Cardiac muscle cell (in vitro differentiated cells and primary cell): ENCODE data around the gene CCDC85C. TPM values are rescaled to one million over a fixed set of nuclear protein-coding genes. Genes with fewer than 3 reads are reported as not detected.

Experiments
- DNase-seq, 2 donors: peaks; one replicate each; pipeline versions ENCODE4 v3.0.0 to v3.0.0-alpha.2; 2010 to 2017; ENCODE audit warnings: low read depth in 1 of 2, low spot score in 1 of 2
- H3K27ac ChIP-seq: fragments of 200-600 bp; sonication (generic); 2 replicates; pipeline ENCODE4 v1.5.1; 2016
- H3K27me3 ChIP-seq: fragments of 200-600 bp; sonication (generic); 2 replicates; pipeline ENCODE4 v1.6.0; 2016; ENCODE audit warnings: control low read depth
- H3K36me3 ChIP-seq: fragments of 200-600 bp; sonication (generic); 2 replicates; pipeline ENCODE4 v1.5.1; 2016; ENCODE audit warnings: control low read depth
- H3K4me1 ChIP-seq: fragments of 200-600 bp; sonication (generic); 2 replicates; pipeline ENCODE4 v1.8.1; 2017; ENCODE audit warnings: low read depth, mild to moderate bottlenecking, mixed run types
- H3K4me3 ChIP-seq: fragments of 200-600 bp; sonication (generic); 2 replicates; pipeline ENCODE4 v1.5.1; 2016; ENCODE audit warnings: mild to moderate bottlenecking
- H3K9me3 ChIP-seq: fragments of 200-600 bp; sonication (generic); 2 replicates; pipeline ENCODE4 v1.5.1; 2017; ENCODE audit warnings: low read depth, mild to moderate bottlenecking, control low read depth
- polyA plus RNA-seq: library from polyadenylated mRNA; unstranded; fragments of >200 nt; fragmentation: Nextera tagmentation; extraction: Ambion mirVana; gene quantifications from 2 replicates; pipeline ENCODE4 v1.2.1, GENCODE V29; 2016
- total RNA-seq: library from RNA; depleted of rRNA; stranded (reverse); fragments of >200 nt; gene quantifications from 2 replicates; pipeline ENCODE4 v1.2.3, GENCODE V29; 2016
- TF ChIP-seq, protein P1 (sequence below): IDR thresholded peaks from 2 replicates; pipeline ENCODE4 v1.5.1; 2012; ENCODE audit warnings: low read depth, mild to moderate bottlenecking, low read length

Gene CCDC85C
- total and polyA plus RNA-seq, 2 experiments from 2014 or later: 39.6 to 45.7 TPM

DNA sequence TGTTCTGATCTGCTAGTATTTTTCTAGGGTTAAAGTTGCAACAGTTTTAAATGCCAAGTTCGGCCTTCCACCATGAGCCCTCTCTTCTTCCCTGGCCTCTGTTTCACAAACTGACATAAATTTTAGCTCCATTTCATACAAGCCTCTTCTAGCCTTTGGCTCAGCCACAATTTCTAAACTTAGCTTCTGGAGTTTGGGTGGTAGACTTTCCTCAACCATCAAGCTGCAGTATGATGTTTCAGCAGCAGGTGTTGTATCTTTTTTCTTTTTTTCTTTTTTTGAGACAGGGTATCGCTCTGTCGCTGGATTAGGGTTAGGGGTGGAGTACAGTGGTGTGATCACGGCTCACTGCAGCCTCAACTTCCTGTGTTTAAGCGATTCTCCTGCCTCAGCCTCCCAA, 152.8 kb downstream of the CCDC85C start:
- H3K9me3 ChIP-seq: no peaks in the 10 kb centered on the region
- no peak overlapping the region for H3K4me3 ChIP-seq
- no peak for DNase-seq
- peaks cover 22% of the 10 kb centered on the region for H3K36me3 ChIP-seq
- TF ChIP-seq, protein P1, sequence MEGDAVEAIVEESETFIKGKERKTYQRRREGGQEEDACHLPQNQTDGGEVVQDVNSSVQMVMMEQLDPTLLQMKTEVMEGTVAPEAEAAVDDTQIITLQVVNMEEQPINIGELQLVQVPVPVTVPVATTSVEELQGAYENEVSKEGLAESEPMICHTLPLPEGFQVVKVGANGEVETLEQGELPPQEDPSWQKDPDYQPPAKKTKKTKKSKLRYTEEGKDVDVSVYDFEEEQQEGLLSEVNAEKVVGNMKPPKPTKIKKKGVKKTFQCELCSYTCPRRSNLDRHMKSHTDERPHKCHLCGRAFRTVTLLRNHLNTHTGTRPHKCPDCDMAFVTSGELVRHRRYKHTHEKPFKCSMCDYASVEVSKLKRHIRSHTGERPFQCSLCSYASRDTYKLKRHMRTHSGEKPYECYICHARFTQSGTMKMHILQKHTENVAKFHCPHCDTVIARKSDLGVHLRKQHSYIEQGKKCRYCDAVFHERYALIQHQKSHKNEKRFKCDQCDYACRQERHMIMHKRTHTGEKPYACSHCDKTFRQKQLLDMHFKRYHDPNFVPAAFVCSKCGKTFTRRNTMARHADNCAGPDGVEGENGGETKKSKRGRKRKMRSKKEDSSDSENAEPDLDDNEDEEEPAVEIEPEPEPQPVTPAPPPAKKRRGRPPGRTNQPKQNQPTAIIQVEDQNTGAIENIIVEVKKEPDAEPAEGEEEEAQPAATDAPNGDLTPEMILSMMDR: no peak
- H3K27me3 ChIP-seq: no peaks in the 10 kb centered on the region
- no peak overlapping the region for H3K27ac ChIP-seq
- no peaks in the 10 kb centered on the region for H3K4me1 ChIP-seq

DNA sequence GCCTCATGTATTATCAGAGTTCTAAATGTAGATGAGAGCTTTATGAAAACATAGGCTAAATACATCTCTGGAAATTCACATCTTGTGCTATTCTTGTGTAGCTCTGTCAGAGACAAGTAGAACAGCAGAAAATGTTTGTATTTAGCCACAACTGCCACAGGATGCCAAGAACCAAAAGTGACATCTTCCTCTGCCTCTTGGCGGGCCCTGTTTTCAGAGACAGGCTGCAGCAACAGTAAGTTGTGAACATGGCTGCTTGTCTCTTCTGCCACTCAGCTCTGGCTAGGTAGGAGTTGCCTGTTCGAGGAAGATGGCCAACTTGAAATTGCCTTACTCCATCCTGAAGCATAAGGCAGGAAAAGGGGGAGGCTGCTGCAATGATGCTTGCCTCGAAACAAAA, 153.7 kb downstream of the CCDC85C start:
- Histone ChIP-seq H3K36me3 (peaks cover 17% of the 10 kb centered on the region), H3K9me3 (no peaks in the 10 kb centered on the region), H3K4me3 (no peak overlapping the region), H3K4me1 (no peaks in the 10 kb centered on the region), H3K27ac (no peak overlapping the region), H3K27me3 (no peaks in the 10 kb centered on the region)
- no peak for DNase-seq
- TF ChIP-seq, protein P1: no peak

Other genes with a start within 250 kb of the CCDC85C start
- gene SETD3, start 123.3 kb downstream of the CCDC85C start, total RNA-seq: 59.4 and 67.5 TPM in 2 replicates
- 60.1 and 71.4 TPM in 2 replicates for gene SETD3, start 123.3 kb downstream of the CCDC85C start, polyA plus RNA-seq
- gene CCNK, start 122.8 kb downstream of the CCDC85C start, total RNA-seq: 14.2 and 17.3 TPM in 2 replicates
- 13.3 and 13.7 TPM in 2 replicates for gene CCNK, start 122.8 kb downstream of the CCDC85C start, polyA plus RNA-seq
- 0.14 and 0.83 TPM in 2 replicates for gene HHIPL1, start 40.9 kb upstream of the CCDC85C start, total RNA-seq
- 1.1 and 1.2 TPM in 2 replicates for gene HHIPL1, start 40.9 kb upstream of the CCDC85C start, polyA plus RNA-seq
- 11.1 and 14.2 TPM in 2 replicates for gene CYP46A1, start 80.1 kb upstream of the CCDC85C start, total RNA-seq
- gene CYP46A1, start 80.1 kb upstream of the CCDC85C start, polyA plus RNA-seq: 15.0 and 18.5 TPM in 2 replicates
- gene EML1, start 189.2 kb upstream of the CCDC85C start, total RNA-seq: 16.6 and 28.0 TPM in 2 replicates
- 16.7 and 16.9 TPM in 2 replicates for gene EML1, start 189.2 kb upstream of the CCDC85C start, polyA plus RNA-seq